IMR-90 (cell line): ENCODE measurements around the gene SCN11A.

Experiments used
- CTCF ChIP-seq: conservative IDR thresholded peaks from 2 replicates; pipeline ENCODE4 v1.5.1; 2012; ENCODE audit warnings: mild to moderate bottlenecking, low read depth, low read length, improper control_type of control experiment
- ELK1 ChIP-seq: fragments of 150-350 bp; IDR thresholded peaks from 2 replicates; pipeline ENCODE4 v1.6.1; 2016; ENCODE audit warnings: low read depth, mild to moderate bottlenecking, low read length, moderate library complexity, borderline replicate concordance
- MAZ ChIP-seq: IDR thresholded peaks from 2 replicates; pipeline ENCODE4 v1.6.1; 2012; ENCODE audit warnings: low read depth, mild to moderate bottlenecking, low read length, improper control_type of control experiment, moderate library complexity, borderline replicate concordance
- POLR2A ChIP-seq: IDR thresholded peaks from 2 replicates; pipeline ENCODE4 v1.6.1; 2012; ENCODE audit warnings: mild to moderate bottlenecking, low read depth, low read length
- RAD21 ChIP-seq: IDR thresholded peaks from 2 replicates; pipeline ENCODE4 v1.6.1; 2012; ENCODE audit warnings: low read length, improper control_type of control experiment

- no peak for TF ChIP-seq CTCF
- TF ChIP-seq POLR2A: no peak
- no peak for TF ChIP-seq RAD21
- no peak for TF ChIP-seq MAZ
- TF ChIP-seq ELK1: no peak
Observed at GRCh38 chr3:39005295-39005694, 46.4 kb downstream of the SCN11A start.
